HCT116 (cell line): Measurements from ENCODE around the gene SGK2. TPM values are rescaled to one million over a fixed set of nuclear protein-coding genes. Genes with fewer than 3 reads are reported as not detected.

ENCODE experiments used
- ATAC-seq: fragments of 200-7000 bp; cut with Tn5 transposase; 2 replicates; pipeline ENCODE4 v1.9.1; 2020; ENCODE audit warnings: mild to moderate bottlenecking, moderate library complexity
- BruUV-seq: library from RNA; stranded (reverse); fragments of 400-500 nt; replicated peaks from 2 replicates; lab custom pipeline; 2021; lab: Mats Ljungman, UMichigan
- CTCF ChIA-PET: fragments of 300-600 bp; sonication (Branson Sonifier 250); formaldehyde crosslinking; loops from one replicate; lab custom pipeline; 2021; ENCODE audit warnings: antibody characterized with exemption; lab: Charles Lee
- POLR2A ChIA-PET: fragments of 300-600, 350-600 bp; sonication (Branson Sonifier 250); formaldehyde crosslinking; loops from one replicate; lab custom pipeline; 2021; ENCODE audit warnings: antibody characterized with exemption; lab: Charles Lee
- RAD21 ChIA-PET, 2 experiments: fragments of 300-600 bp; sonication (Branson Sonifier 250); formaldehyde crosslinking; loops; one replicate each; lab custom pipeline; 2023; ENCODE audit warnings: low total read pairs in 2 of 2; ENCODE audit not compliant: uncharacterized antibody in 2 of 2, unreplicated experiment in 2 of 2, low non-redundant PET in 1 of 2; lab: Charles Lee
- DNase-seq: peaks from one replicate; pipeline ENCODE4 v3.0.0-alpha.2; 2010; ENCODE audit warnings: low read depth, low spot score
- H2AFZ ChIP-seq: fragments of 200-600 bp; shearing (Covaris generic), sonication (generic); 2 replicates; pipeline ENCODE4 v1.6.1; 2017; ENCODE audit warnings: low read depth, mixed run types, mixed read lengths, antibody characterized with exemption, low read length; ENCODE audit not compliant: poor library complexity, severe bottlenecking
- H3K27ac ChIP-seq: 2 replicates; pipeline ENCODE4 v1.5.1; 2012; ENCODE audit warnings: low read depth, low read length
- H3K27me3 ChIP-seq: fragments of 200-600 bp; sonication (generic); 2 replicates; pipeline ENCODE4 v1.6.1; 2016; ENCODE audit warnings: mixed run types, low read length, mixed read lengths; ENCODE audit not compliant: insufficient read depth
- H3K36me3 ChIP-seq, 2 experiments: fragments of 200-500 bp in 1 of 2; fragments of 200-600 bp in 1 of 2; sonication (Bioruptor generic) in 1 of 2; sonication (generic) in 1 of 2; 2 replicates each; pipeline versions ENCODE4 v1.5.1 to v1.6.1; 2014 to 2016; ENCODE audit warnings: low read length in 2 of 2, inconsistent platforms in 1 of 2, mixed read lengths in 1 of 2, mixed run types in 1 of 2; ENCODE audit not compliant: insufficient read depth in 2 of 2, control insufficient read depth in 1 of 2
- H3K4me1 ChIP-seq, 2 experiments: fragments of 200-600 bp in 1 of 2; sonication (generic) in 1 of 2; 2 replicates each; pipeline versions ENCODE4 v1.5.1 to v1.6.1; 2012 to 2017; ENCODE audit warnings: low read length in 2 of 2, inconsistent platforms in 1 of 2, mild to moderate bottlenecking in 1 of 2, mixed read lengths in 1 of 2, mixed run types in 1 of 2, moderate library complexity in 1 of 2; ENCODE audit not compliant: insufficient read depth in 2 of 2, control insufficient read depth in 1 of 2
- H3K4me2 ChIP-seq: fragments of 200-600 bp; sonication (generic); 2 replicates; pipeline ENCODE4 v1.6.1; 2017; ENCODE audit warnings: mixed run types, low read length, mixed read lengths
- H3K4me3 ChIP-seq, 2 experiments: fragments of 200-600 bp in 1 of 2; sonication (generic) in 1 of 2; replicated peaks in 1 of 2; 2 replicates each; pipeline ENCODE4 v1.5.1; 2011 to 2016; ENCODE audit warnings: low read length in 2 of 2, control low read depth in 1 of 2, low read depth in 1 of 2, mild to moderate bottlenecking in 1 of 2, mixed read lengths in 1 of 2, mixed run types in 1 of 2
- H3K79me2 ChIP-seq: fragments of 200-600 bp; sonication (generic); 2 replicates; pipeline ENCODE4 v1.6.1; 2017; ENCODE audit warnings: mild to moderate bottlenecking, mixed run types, low read length, moderate library complexity, mixed read lengths; ENCODE audit not compliant: insufficient read depth
- H3K9ac ChIP-seq: fragments of 200-600 bp; sonication (generic); 2 replicates; pipeline ENCODE4 v1.6.1; 2016; ENCODE audit warnings: low read length, mixed read lengths
- H3K9me2 ChIP-seq: fragments of 200-600 bp; sonication (generic), shearing (Covaris generic); 2 replicates; pipeline ENCODE4 v1.6.1; 2017; ENCODE audit warnings: mixed run types, mild to moderate bottlenecking, moderate library complexity; ENCODE audit not compliant: insufficient read depth
- H3K9me3 ChIP-seq, 2 experiments: fragments of 200-500 bp in 1 of 2; fragments of 200-600 bp in 1 of 2; sonication (Bioruptor generic) in 1 of 2; sonication (generic) in 1 of 2; 2 replicates each; pipeline ENCODE4 v1.6.1; 2014 to 2017; ENCODE audit warnings: low read length in 2 of 2, mixed read lengths in 2 of 2, inconsistent platforms in 1 of 2, low read depth in 1 of 2, mild to moderate bottlenecking in 1 of 2, mixed run types in 1 of 2, moderate library complexity in 1 of 2; ENCODE audit not compliant: control insufficient read depth in 1 of 2, insufficient read depth in 1 of 2
- H4K20me1 ChIP-seq: fragments of 200-600 bp; sonication (generic), shearing (Covaris generic); 2 replicates; pipeline ENCODE4 v1.6.1; 2017; ENCODE audit warnings: mixed run types, mild to moderate bottlenecking, moderate library complexity; ENCODE audit not compliant: insufficient read depth
- CBX3 ChIP-seq: IDR thresholded peaks from 2 replicates; pipeline ENCODE4 v1.6.1; 2012; ENCODE audit warnings: low read depth
- CEBPB ChIP-seq: IDR thresholded peaks from 2 replicates; pipeline ENCODE4 v1.6.1; 2012; ENCODE audit warnings: low read depth
- EGR1 ChIP-seq: IDR thresholded peaks from 2 replicates; pipeline ENCODE4 v1.6.1; 2012; ENCODE audit warnings: low read depth
- ELF1 ChIP-seq: IDR thresholded peaks from 2 replicates; pipeline ENCODE4 v1.6.1; 2012; ENCODE audit warnings: low read depth, borderline replicate concordance
- EZH2 ChIP-seq: fragments of 200-600 bp; sonication (generic); IDR thresholded peaks from 2 replicates; pipeline ENCODE4 v1.6.1; 2017; ENCODE audit warnings: antibody characterized with exemption, mixed run types
- EZH2phosphoT487 ChIP-seq: fragments of 200-600 bp; IDR thresholded peaks from 2 replicates; pipeline ENCODE4 v1.6.1; 2018; ENCODE audit warnings: antibody characterized with exemption, borderline replicate concordance
- FOSL1 ChIP-seq: IDR thresholded peaks from 2 replicates; pipeline ENCODE4 v1.6.1; 2012; ENCODE audit warnings: low read depth
- POLR2A ChIP-seq: IDR thresholded peaks from 2 replicates; pipeline ENCODE4 v1.7.0; 2011; ENCODE audit warnings: borderline replicate concordance; ENCODE audit not compliant: insufficient read depth, insufficient read length; ENCODE audit errors: extremely low read depth
- TCF7L2 ChIP-seq: IDR thresholded peaks from 2 replicates; pipeline ENCODE4 v1.7.0; 2011; ENCODE audit warnings: borderline replicate concordance, inconsistent platforms; ENCODE audit not compliant: insufficient read depth, insufficient read length; ENCODE audit errors: extremely low read depth
- ZFX ChIP-seq: fragments of 450-650 bp; IDR thresholded peaks from 2 replicates; pipeline ENCODE4 v1.6.1; 2017
- intact Hi-C: fragments of 100-400 bp; cut with micrococcal nuclease; formaldehyde crosslinking; loops from 2 replicates; pipeline ENCODE4 v1.10.0; 2022
- total RNA-seq: library from RNA; stranded (reverse); gene quantifications from one replicate; pipeline ENCODE4 v1.2.1, GENCODE V29; 2021; ENCODE audit not compliant: unreplicated experiment
- TF ChIP-seq, protein P1 (sequence below), 3 experiments: fragments of 200-600 bp in 1 of 3; sonication (generic) in 1 of 3; IDR thresholded peaks in 2 of 3; conservative IDR thresholded peaks in 1 of 3; 2 replicates each; pipeline ENCODE4 v1.5.1; 2012 to 2017; ENCODE audit warnings: low read depth in 2 of 3, low read length in 2 of 3, antibody characterized with exemption in 1 of 3, borderline replicate concordance in 1 of 3, control low read depth in 1 of 3, mild to moderate bottlenecking in 1 of 3, mixed read lengths in 1 of 3, mixed run types in 1 of 3, moderate library complexity in 1 of 3; ENCODE audit not compliant: insufficient read depth in 1 of 3
- TF ChIP-seq, protein P2 (sequence below): IDR thresholded peaks from 2 replicates; pipeline ENCODE4 v1.6.1; 2011; ENCODE audit warnings: mild to moderate bottlenecking, low read length, moderate library complexity; ENCODE audit not compliant: insufficient replicate concordance; ENCODE audit errors: extremely low read depth

SGK2 gene
- total RNA-seq, 1 experiment from 2014 or later, result 2.3 TPM

DNA sequence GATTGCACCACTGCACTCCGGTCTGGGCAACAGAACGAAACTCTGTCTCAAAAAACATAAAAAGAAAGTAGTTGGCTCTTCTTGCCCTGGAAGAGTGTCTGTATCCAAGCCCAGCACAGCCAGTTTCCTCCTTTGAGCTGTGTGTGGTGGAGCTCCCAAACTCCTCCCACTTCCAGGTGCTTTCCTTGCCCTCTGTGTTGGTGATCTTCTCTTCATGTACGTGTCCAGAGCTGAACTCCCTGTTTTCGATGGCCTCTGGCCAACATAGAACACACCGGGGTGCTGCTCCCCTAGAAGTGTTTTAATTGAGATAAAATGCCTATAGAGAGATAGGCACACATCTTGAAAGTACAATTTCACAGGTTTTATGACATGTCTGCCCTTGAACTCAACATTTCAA lies 16.7 kb upstream of the SGK2 start:
- no peak overlapping the region for H2AFZ ChIP-seq
- no peak overlapping the region for H3K4me3 ChIP-seq
- H3K9me2 ChIP-seq, result no peaks in the 10 kb centered on the region
- RAD21 ChIA-PET, result no interaction called here
- H3K27ac ChIP-seq, result no peak overlapping the region
- H3K9me3 ChIP-seq, result no peaks in the 10 kb centered on the region; a peak in 1 of 4 replicates
- H3K27me3 ChIP-seq, result no peaks in the 10 kb centered on the region
- no peaks in the 10 kb centered on the region for H4K20me1 ChIP-seq
- intact Hi-C loops, result no loop called here
- H3K4me1 ChIP-seq, result no peaks in the 10 kb centered on the region
- TF ChIP-seq CBX3 (no peak), ELF1 (no peak), POLR2A (no peak), CEBPB (no peak), EZH2 (no peak), TCF7L2 (no peak), ZFX (no peak), EZH2phosphoT487 (no peak), FOSL1 (no peak), EGR1 (no peak)
- TF ChIP-seq, protein P1, sequence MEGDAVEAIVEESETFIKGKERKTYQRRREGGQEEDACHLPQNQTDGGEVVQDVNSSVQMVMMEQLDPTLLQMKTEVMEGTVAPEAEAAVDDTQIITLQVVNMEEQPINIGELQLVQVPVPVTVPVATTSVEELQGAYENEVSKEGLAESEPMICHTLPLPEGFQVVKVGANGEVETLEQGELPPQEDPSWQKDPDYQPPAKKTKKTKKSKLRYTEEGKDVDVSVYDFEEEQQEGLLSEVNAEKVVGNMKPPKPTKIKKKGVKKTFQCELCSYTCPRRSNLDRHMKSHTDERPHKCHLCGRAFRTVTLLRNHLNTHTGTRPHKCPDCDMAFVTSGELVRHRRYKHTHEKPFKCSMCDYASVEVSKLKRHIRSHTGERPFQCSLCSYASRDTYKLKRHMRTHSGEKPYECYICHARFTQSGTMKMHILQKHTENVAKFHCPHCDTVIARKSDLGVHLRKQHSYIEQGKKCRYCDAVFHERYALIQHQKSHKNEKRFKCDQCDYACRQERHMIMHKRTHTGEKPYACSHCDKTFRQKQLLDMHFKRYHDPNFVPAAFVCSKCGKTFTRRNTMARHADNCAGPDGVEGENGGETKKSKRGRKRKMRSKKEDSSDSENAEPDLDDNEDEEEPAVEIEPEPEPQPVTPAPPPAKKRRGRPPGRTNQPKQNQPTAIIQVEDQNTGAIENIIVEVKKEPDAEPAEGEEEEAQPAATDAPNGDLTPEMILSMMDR (IDR thresholded peaks at IDR 0.05 in 2 of 3, conservative IDR thresholded peaks at IDR 0.05 in 1 of 3; ENCODE audit: borderline replicate concordance in 1 of 3, insufficient read depth in 1 of 3, low read depth in 2 of 3, low read length in 2 of 3), result no peak
- TF ChIP-seq, protein P2, sequence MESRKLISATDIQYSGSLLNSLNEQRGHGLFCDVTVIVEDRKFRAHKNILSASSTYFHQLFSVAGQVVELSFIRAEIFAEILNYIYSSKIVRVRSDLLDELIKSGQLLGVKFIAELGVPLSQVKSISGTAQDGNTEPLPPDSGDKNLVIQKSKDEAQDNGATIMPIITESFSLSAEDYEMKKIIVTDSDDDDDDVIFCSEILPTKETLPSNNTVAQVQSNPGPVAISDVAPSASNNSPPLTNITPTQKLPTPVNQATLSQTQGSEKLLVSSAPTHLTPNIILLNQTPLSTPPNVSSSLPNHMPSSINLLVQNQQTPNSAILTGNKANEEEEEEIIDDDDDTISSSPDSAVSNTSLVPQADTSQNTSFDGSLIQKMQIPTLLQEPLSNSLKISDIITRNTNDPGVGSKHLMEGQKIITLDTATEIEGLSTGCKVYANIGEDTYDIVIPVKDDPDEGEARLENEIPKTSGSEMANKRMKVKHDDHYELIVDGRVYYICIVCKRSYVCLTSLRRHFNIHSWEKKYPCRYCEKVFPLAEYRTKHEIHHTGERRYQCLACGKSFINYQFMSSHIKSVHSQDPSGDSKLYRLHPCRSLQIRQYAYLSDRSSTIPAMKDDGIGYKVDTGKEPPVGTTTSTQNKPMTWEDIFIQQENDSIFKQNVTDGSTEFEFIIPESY, result no peak
- TF ChIP-seq, all 23 proteins: peak for 0
- CTCF ChIA-PET, result interaction anchor here (0.7 kb wide), 1 partner anchor 62 kb away, joined by 4 read pairs; no protein-coding TSS in a partner anchor
- POLR2A ChIA-PET, result interaction anchor here (0.7 kb wide), 1 partner anchor 16 kb away, joined by 3 read pairs; no protein-coding TSS in a partner anchor
- H3K9ac ChIP-seq, result no peak overlapping the region
- no peak overlapping the region for H3K4me2 ChIP-seq
- H3K79me2 ChIP-seq, result no peaks in the 10 kb centered on the region
- peaks cover 0 to 7% of the 10 kb centered on the region in 2 experiments; a peak in 1 of 4 replicates for H3K36me3 ChIP-seq
- DNase-seq (no peak), ATAC-seq (no peak)
- no TSS peak for BruUV-seq
